GM23248 (cell line): ENCODE data around the gene MRAS. TPM values are rescaled to one million over a fixed set of nuclear protein-coding genes. Genes with fewer than 3 reads are reported as not detected.

ENCODE experiments used
- DNase-seq: peaks from one replicate; pipeline ENCODE4 v3.0.0-alpha.2; 2015
- H2AFZ ChIP-seq: fragments of 200-600 bp; sonication (generic); 2 replicates; pipeline ENCODE4 v1.6.1; 2016; ENCODE audit warnings: antibody characterized with exemption
- H3F3A ChIP-seq: fragments of 200-600 bp; sonication (generic); 2 replicates; pipeline ENCODE4 v1.6.1; 2016; ENCODE audit warnings: mild to moderate bottlenecking, antibody characterized with exemption, mixed run types; ENCODE audit not compliant: insufficient read depth
- H3K27ac ChIP-seq: fragments of 200-600 bp; sonication (generic); 2 replicates; pipeline ENCODE4 v1.5.1; 2016; ENCODE audit warnings: mild to moderate bottlenecking
- H3K27me3 ChIP-seq: fragments of 200-600 bp; sonication (generic); replicated peaks from 2 replicates; pipeline ENCODE4 v1.6.1; 2016; ENCODE audit warnings: mild to moderate bottlenecking; ENCODE audit not compliant: insufficient read depth
- H3K36me3 ChIP-seq: fragments of 200-600 bp; sonication (generic); 2 replicates; pipeline ENCODE4 v1.6.1; 2016; ENCODE audit warnings: low read depth, mild to moderate bottlenecking
- H3K4me1 ChIP-seq: fragments of 200-600 bp; sonication (generic); 2 replicates; pipeline ENCODE4 v1.6.1; 2016; ENCODE audit warnings: mild to moderate bottlenecking; ENCODE audit not compliant: insufficient read depth
- H3K4me2 ChIP-seq: fragments of 200-600 bp; sonication (generic); one replicate; pipeline ENCODE4 v1.6.1; 2016; ENCODE audit warnings: mild to moderate bottlenecking; ENCODE audit not compliant: unreplicated experiment
- H3K4me3 ChIP-seq: fragments of 200-600 bp; sonication (generic); 2 replicates; pipeline ENCODE4 v1.5.1; 2016; ENCODE audit warnings: mild to moderate bottlenecking
- H3K79me2 ChIP-seq: fragments of 200-600 bp; sonication (generic); 2 replicates; pipeline ENCODE4 v1.6.1; 2016; ENCODE audit warnings: mild to moderate bottlenecking; ENCODE audit not compliant: insufficient read depth
- H3K9ac ChIP-seq: fragments of 200-600 bp; sonication (generic); 2 replicates; pipeline ENCODE4 v1.6.1; 2016; ENCODE audit warnings: mild to moderate bottlenecking
- H3K9me2 ChIP-seq: fragments of 200-600 bp; sonication (generic); 2 replicates; pipeline ENCODE4 v1.6.1; 2016; ENCODE audit warnings: mixed run types, mild to moderate bottlenecking, moderate library complexity; ENCODE audit not compliant: insufficient read depth
- H3K9me3 ChIP-seq: fragments of 200-600 bp; sonication (generic); one replicate; pipeline ENCODE4 v1.6.1; 2017; ENCODE audit warnings: low read depth
- H4K20me1 ChIP-seq: fragments of 200-600 bp; sonication (generic); 2 replicates; pipeline ENCODE4 v1.6.0; 2016; ENCODE audit not compliant: insufficient read depth
- EZH2 ChIP-seq: fragments of 200-600 bp; sonication (generic); IDR thresholded peaks from 2 replicates; pipeline ENCODE4 v1.6.1; 2018; ENCODE audit warnings: antibody characterized with exemption, mild to moderate bottlenecking; ENCODE audit not compliant: insufficient read depth, poor library complexity, severe bottlenecking
- EZH2phosphoT487 ChIP-seq: fragments of 200-600 bp; sonication (generic); IDR thresholded peaks from 2 replicates; pipeline ENCODE4 v1.6.1; 2018; ENCODE audit warnings: antibody characterized with exemption, moderate library complexity, mild to moderate bottlenecking, low read depth; ENCODE audit not compliant: insufficient read depth
- WGBS, 2 experiments: methylation state at CpG; one replicate each; pipeline ENCODE4 v1.1.6; 2015 to 2017; ENCODE audit warnings: low lambda C conversion rate in 2 of 2, low coverage in 1 of 2; ENCODE audit errors: missing lambda C conversion rate in 2 of 2; 5-methylcytosine and 5-hydroxymethylcytosine counted together
- in situ Hi-C: fragments of 300-500 bp; cut with MboI; formaldehyde crosslinking; loops from 2 replicates; pipeline ENCODE4 v1.15.0; 2020
- polyA plus RNA-seq: library from polyadenylated mRNA; unstranded; fragments of >200 nt; fragmentation: Nextera tagmentation; extraction: Ambion mirVana; gene quantifications from 2 replicates; pipeline ENCODE4 v1.2.1, GENCODE V29; 2016
- total RNA-seq: library from RNA; depleted of rRNA; stranded (reverse); fragments of >200 nt; shearing (Covaris generic); gene quantifications from 2 replicates; pipeline ENCODE4 v1.2.3, GENCODE V29; 2014

The MRAS gene
- total and polyA plus RNA-seq, 2 experiments from 2014 or later: 54.9 to 65.1 TPM

- H3K36me3 ChIP-seq: no peaks in the 10 kb centered on the region
- H3K9me2 ChIP-seq: no peaks in the 10 kb centered on the region
- H3K9me3 ChIP-seq: no peaks in the 10 kb centered on the region
- peaks cover 12% of the 10 kb centered on the region for H3F3A ChIP-seq
- H3K9ac ChIP-seq: peak within 1 kb of the TSS; percentile 62
- peak within 1 kb of the TSS; percentile 69 for H3K4me3 ChIP-seq
- no peaks in the 10 kb centered on the region for H3K27me3 ChIP-seq
- DNase-seq: peak; percentile 88
- TF ChIP-seq EZH2: no peak
- TF ChIP-seq EZH2phosphoT487: no peak
- H3K27ac ChIP-seq: no peak within 1 kb of the TSS
- H4K20me1 ChIP-seq: no peaks in the 10 kb centered on the region
- no peaks in the 10 kb centered on the region for H3K79me2 ChIP-seq
- H2AFZ ChIP-seq: peak within 1 kb of the TSS; percentile 91
- H3K4me2 ChIP-seq: peak within 1 kb of the TSS; percentile 85
- H3K4me1 ChIP-seq: peaks cover 6% of the 10 kb centered on the region; the same call in 1 of the 2 replicates
- in situ Hi-C loops: no loop called here
- WGBS, 2 experiments: 2% methylated on average over 56 to 61 of the region's 62 CpGs
Measured at GRCh38 chr3:138329127-138329983, 19.0 kb upstream of the MRAS start, which contains the start of gene NME9. NME9 (minus strand) TSS chr3:138329851; CDS start chr3:138329335, 516 bp downstream.

- H3K27me3 ChIP-seq: no peaks in the 10 kb centered on the region
- H3K9me3 ChIP-seq: no peaks in the 10 kb centered on the region
- no peak overlapping the region for H3K27ac ChIP-seq
- no peaks in the 10 kb centered on the region for H4K20me1 ChIP-seq
- peaks cover 6% of the 10 kb centered on the region; the same call in 1 of the 2 replicates for H3K4me1 ChIP-seq
- no peaks in the 10 kb centered on the region for H3K9me2 ChIP-seq
- H3K4me3 ChIP-seq: peak overlapping the region; percentile 69
- TF ChIP-seq EZH2phosphoT487 (no peak), EZH2 (no peak)
- no peak for DNase-seq
- H3F3A ChIP-seq: peaks cover 12% of the 10 kb centered on the region
- in situ Hi-C loops: no loop called here
- WGBS, 2 experiments: 15 to 21% methylated on average over 7 of the region's 7 CpGs
- peak overlapping the region; percentile 91; the same call in 1 of the 2 replicates for H2AFZ ChIP-seq
- no peaks in the 10 kb centered on the region for H3K79me2 ChIP-seq
- no peak overlapping the region; the same call in 1 of the 2 replicates for H3K9ac ChIP-seq
- no peaks in the 10 kb centered on the region for H3K36me3 ChIP-seq
- H3K4me2 ChIP-seq: peak overlapping the region; percentile 85
Measured at GRCh38 chr3:138329984-138330293, 18.4 kb upstream of the MRAS start.

DNA sequence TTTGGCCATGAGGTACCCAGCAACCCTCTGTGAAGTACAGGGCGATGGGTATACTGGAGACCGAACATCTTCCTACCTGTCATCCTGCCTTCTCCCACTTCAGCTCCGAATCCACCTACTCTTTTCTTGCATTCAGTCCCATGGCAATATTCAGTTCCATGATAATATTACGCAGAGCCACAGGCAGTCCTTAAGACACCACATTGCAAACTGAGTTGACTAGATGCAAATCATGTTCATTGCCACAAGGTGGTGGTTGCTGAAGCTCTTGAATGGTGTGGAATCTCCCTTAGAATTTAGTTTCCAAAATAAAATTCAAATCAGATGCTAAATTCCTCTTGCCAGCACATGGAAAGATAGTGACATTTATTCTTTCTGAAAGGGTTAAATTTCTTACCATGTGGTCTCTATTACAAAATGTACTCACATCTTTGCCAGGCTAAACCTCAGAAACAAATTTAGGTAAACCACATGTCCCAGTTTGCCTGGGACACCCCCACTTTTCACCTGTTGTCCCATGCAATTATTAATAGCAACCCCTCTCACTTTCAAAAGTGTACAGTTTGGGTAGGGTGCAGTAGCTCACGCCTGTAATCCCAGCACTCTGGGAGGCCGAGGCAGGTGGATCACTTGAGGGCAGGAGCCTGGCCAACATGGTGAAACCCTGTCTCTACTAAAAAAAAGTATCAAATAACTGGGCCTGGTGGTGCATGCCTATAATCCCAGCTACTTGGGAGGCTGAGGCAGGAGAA is 17.1 kb upstream of the MRAS start:
- H3K9me2 ChIP-seq: no peaks in the 10 kb centered on the region
- 70 to 75% methylated on average over 6 of the region's 6 CpGs for WGBS, 2 experiments

GRCh38 chr3:138332472-138333073 is 15.8 kb upstream of the MRAS start:
- no peak overlapping the region for H3K27ac ChIP-seq

More for the DNA sequence above, 17.1 kb upstream of the MRAS start:
- in situ Hi-C loops: no loop called here
- no peak overlapping the region for H3K4me2 ChIP-seq
- H3F3A ChIP-seq: peaks cover 12% of the 10 kb centered on the region
- no peak overlapping the region for H3K4me3 ChIP-seq
- no peaks in the 10 kb centered on the region for H3K36me3 ChIP-seq
- peaks cover 6% of the 10 kb centered on the region; the same call in 1 of the 2 replicates for H3K4me1 ChIP-seq
- no peak overlapping the region for H2AFZ ChIP-seq
- H3K9me3 ChIP-seq: no peaks in the 10 kb centered on the region
- DNase-seq: peak; percentile 62
- no peak overlapping the region for H3K9ac ChIP-seq
- H4K20me1 ChIP-seq: no peaks in the 10 kb centered on the region
- H3K27ac ChIP-seq: no peak overlapping the region
- H3K79me2 ChIP-seq: no peaks in the 10 kb centered on the region
- H3K27me3 ChIP-seq: no peaks in the 10 kb centered on the region
- TF ChIP-seq EZH2phosphoT487 (no peak), EZH2 (no peak)

More at GRCh38 chr3:138332472-138333073, 15.8 kb upstream of the MRAS start:
- H3K36me3 ChIP-seq: no peaks in the 10 kb centered on the region
- no peak overlapping the region for H3K9ac ChIP-seq
- 35 to 42% methylated on average over 4 of the region's 4 CpGs for WGBS, 2 experiments
- H4K20me1 ChIP-seq: no peaks in the 10 kb centered on the region
- peaks cover 6% of the 10 kb centered on the region; the same call in 1 of the 2 replicates for H3K4me1 ChIP-seq
- H3K27me3 ChIP-seq: no peaks in the 10 kb centered on the region
- H3K79me2 ChIP-seq: no peaks in the 10 kb centered on the region
- no peaks in the 10 kb centered on the region for H3K9me3 ChIP-seq
- in situ Hi-C loops: no loop called here
- H3K4me3 ChIP-seq: no peak overlapping the region
- peaks cover 12% of the 10 kb centered on the region for H3F3A ChIP-seq
- TF ChIP-seq EZH2phosphoT487 (no peak), EZH2 (no peak)
- peak; percentile 70 for DNase-seq
- H2AFZ ChIP-seq: no peak overlapping the region
- H3K4me2 ChIP-seq: no peak overlapping the region
- no peaks in the 10 kb centered on the region for H3K9me2 ChIP-seq
